OCI-M2 (cell line): ENCODE results near the gene COBL.

ENCODE experiments used
- DNase-seq: peaks from one replicate; lab custom pipeline; 2025; ENCODE audit not compliant: unreplicated experiment; lab: John Stamatoyannopoulos, UW

Gene COBL

DNA sequence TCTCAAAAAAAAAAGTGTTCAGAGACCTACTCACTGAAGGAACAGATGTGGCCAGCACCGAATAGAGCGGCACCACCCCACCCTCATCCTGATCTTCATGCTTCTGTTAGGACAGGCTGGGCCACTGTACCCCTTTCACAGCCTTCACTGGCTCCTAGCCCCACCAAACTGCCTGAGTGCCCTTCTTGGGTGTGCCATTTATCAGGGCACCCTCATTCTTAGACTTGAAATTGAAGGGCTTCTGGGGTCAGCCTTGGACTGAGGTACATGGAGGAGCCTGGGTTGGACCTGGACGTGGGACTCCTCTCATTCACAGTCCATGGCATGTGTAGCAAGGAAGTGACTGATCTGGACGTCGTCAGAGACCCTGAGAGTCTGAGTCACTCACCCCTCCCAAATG is 190.3 kb downstream of the COBL start:
- no peak for DNase-seq

DNA sequence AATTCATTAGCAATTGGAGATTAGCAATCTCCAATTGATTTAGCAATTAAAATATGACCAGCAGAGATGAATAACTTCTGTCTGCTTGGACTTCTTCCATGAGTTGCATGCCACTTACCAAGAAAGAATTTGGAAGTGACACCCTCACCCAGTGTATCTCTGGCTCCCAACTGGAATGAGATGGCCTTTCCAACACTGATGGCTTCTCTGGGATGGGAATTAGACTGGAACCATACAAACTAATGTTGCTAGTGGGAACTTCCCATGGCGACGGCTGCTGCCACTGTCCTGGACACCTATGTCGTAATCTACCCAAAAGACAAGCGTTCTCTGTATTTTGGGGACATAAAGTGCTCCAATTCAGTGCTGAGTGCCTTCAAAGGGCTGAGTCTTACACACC is 192.3 kb downstream of the COBL start:
- no peak for DNase-seq

DNA sequence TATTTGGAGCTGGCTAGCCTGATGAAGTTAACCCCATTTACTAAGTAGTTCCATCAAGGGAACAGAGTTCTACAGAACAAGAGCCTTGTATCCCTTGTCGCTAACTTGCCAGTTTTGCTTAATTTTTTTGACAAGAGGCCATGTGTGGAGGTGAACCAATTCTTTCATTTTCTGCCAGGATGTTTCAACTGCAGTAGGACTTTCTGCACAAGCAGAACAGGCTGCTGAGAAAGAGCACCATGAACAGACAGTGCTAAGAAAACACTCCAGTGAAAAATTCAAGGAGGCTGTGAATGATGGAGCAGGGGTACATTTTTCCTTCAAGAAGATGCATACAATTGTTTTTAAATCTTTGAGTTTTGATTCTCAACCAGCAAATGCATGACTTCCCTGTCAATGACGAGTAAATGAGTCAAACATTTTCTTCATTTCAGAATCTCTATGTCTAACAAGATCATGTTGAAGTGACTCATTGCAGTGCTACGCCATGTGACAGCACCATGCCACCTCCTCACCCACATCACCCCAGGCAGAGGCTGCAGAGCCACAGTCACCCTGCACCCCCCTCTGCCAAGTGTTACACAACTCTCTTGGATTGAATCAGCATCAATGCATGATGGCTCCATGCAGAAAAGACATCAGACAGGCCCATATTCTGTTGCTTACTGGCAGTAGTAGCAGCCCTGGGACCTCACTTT is 193.1 kb downstream of the COBL start:
- no peak for DNase-seq

DNA sequence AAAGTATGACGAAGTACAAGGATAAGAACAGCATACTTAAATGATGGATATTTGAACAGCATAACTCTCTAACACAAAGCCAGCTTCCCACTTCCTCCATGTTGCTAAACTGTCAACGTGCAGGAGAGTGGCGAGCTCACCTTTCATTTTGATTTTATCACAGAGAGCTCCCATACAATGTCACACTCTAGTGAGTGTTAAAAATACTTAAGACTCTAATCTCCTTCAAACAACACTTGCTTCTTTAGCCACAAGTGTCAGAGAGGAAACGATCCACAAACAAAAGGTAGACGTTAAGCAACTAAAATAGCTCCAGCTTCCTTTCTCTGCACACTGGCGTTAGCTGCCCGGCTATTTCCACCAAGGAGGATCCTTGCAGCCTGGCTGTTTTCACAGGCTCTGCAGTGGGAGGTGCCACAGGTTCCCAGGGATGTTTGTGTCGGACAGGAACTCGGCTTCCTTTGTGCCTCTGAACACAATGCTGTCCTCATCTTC is 194.6 kb downstream of the COBL start:
- no peak for DNase-seq

- DNase-seq: no peak
Measured at GRCh38 chr7:51121036-51121790, 195.4 kb downstream of the COBL start.

DNA sequence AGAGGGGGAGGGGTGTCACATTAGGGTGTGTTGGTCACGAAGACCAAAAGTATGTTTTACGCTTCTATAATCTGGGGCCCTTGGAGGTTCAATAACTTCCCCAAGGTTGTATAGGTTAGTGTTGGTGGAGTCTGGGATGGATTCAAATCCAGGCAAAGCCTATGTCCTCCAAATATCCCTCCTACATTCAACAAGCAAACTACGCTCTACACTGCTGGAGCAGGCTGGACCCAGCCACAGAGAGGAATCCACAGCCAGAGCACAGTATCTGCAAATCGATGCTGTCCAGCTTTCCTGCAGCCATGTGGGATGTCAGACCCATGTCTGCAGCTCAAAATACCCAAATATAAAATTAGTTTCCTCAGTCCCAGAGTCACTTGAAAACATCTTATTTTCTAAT is 198.0 kb downstream of the COBL start:
- DNase-seq: no peak

DNA sequence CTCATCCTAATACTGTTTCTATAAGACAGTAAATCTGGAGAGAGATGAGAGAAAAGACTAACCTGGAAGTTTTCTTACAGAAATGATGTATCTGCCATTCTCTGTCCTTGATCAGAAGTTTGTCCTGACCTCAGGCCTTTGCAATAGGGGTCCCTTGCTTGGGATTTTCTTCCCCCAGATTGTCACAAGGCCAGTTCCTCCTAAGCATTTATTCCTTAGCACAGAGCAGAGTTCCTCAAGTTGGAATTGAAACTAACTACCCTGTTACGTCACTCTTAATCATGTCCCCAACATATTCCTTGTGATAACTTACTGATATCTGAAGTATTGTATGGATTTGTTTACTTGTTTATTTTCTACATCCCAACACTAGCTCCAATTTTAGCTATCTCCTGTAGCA is 202.1 kb downstream of the COBL start:
- DNase-seq: no peak

DNA sequence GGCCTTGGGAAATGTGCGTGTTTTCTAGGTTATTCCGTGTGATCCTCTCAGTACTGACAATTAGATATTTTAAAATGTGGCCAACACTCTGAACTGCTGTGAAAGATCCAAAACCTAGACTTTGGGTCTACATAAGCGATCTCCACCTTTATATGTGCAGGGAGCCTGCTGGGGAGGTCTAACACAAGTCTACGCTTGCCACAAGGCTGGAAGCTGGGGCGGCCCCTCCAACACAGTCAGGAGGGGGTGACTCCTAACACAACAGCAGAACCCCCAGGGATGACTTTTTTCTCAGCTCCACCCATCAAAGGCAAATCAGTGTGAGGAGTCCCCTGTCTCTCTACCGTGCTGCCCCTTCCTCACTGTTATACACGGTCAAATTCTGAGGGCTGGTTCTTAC is 202.6 kb downstream of the COBL start:
- DNase-seq: no peak

GRCh38 chr7:51113560-51113959 is 203.0 kb downstream of the COBL start:
- no peak for DNase-seq

GRCh38 chr7:51111241-51111940 is 205.2 kb downstream of the COBL start:
- no peak for DNase-seq

GRCh38 chr7:51108134-51108533 is 208.5 kb downstream of the COBL start:
- DNase-seq: no peak

DNA sequence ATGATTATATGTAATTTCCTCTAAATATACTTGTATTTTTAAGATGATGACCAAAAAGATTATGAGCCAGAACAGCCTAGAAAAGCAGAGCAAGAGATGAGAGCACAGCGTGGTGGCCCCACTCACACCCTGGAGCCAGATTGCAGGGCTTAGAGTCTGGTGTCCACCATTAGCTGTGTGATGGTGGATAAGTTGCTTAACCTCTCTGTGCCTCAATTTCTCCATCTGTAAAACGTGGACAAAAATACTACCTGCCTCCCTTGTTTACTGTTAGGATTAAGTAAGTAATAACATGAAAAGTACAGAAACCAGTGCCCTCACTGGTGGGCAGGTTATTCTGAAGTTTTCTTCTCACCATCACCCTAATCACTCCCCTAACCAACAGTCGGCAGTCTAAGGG is 212.3 kb downstream of the COBL start:
- DNase-seq: no peak

DNA sequence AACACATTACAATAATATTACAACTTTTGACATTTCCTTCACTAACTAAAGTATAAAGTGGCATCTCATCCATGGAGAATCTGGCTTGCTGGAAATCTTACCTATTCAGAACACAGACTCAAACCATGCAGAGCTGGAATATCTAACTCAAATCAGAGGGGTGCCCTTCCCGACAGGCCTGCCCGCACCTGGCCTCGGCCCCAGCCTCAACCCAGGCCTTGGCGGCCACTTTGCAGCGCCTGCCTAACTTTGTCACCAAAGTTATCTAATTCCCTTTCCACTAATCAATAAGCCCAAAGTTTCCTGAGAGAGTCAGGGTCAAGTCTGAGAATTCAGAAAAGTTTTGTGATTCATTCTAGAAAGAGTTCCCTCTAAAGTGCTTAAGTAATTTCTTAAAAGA is 212.9 kb downstream of the COBL start:
- no peak for DNase-seq

- DNase-seq: no peak
Measured at GRCh38 chr7:51102828-51103227, 213.8 kb downstream of the COBL start.

DNA sequence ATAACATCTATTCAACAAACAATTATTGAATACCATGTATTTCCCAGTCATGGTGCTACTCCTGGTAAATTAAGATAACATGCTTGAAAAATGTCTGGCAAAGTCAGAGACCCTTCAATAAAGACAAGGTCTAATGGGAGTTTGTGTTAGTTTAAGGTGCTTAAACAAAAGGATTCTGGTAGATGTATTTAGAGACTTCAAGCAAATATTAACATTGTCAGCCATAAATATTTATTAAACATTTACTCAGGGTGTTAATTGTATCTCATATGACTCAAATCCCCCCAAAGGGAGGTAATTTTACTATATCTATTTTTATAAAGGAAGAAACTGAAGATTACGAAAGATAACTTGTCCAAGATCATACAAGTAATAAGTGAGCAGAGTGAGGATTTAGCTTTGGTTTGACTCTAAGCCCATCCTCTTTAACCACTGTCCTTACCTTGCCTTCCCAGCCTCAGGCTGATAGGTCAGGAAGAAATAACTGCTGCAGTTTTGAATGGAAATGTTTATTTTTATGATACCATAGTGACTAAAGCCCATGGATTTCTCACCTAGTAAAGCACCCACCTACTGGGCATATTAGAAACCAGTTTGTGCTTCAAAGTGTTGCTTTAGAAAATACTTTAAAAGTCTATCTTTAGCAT is 215.4 kb downstream of the COBL start:
- no peak for DNase-seq

- DNase-seq: no peak
Measured at GRCh38 chr7:51090411-51090810, 226.2 kb downstream of the COBL start.

DNA sequence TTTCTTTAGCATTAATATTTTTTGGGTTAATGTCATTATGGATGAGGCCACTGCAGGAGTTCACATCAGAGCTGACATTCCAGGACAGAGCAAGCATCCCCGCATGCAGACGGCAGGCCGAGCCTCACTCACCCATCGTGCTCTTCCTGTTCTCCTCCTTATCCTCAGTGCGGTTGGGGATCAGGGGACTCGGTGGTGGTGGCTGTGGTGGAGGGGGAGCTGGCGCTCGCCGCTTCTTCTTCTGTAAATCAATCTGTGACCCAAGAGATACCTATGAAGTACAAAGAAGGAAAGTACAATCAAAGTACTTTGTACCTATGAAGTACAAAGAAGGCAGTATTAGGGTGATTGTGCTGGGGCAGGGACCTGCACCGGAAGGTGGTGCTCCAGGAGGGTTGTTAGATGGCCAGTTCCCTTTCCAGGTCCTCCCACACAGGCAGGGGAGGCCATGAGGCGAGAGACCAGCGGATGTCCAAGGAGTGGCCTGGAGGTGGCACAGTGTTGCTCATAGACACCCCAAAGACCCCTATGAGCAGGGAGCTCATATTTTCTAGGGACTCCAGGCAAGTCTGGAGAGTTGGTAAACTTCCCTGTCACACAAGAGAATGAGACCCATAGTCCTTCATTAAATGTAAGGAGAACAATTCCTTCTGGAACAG is 231.4 kb downstream of the COBL start:
- no peak for DNase-seq

- DNase-seq: no peak
Measured at GRCh38 chr7:51084121-51084520, 232.5 kb downstream of the COBL start.

DNA sequence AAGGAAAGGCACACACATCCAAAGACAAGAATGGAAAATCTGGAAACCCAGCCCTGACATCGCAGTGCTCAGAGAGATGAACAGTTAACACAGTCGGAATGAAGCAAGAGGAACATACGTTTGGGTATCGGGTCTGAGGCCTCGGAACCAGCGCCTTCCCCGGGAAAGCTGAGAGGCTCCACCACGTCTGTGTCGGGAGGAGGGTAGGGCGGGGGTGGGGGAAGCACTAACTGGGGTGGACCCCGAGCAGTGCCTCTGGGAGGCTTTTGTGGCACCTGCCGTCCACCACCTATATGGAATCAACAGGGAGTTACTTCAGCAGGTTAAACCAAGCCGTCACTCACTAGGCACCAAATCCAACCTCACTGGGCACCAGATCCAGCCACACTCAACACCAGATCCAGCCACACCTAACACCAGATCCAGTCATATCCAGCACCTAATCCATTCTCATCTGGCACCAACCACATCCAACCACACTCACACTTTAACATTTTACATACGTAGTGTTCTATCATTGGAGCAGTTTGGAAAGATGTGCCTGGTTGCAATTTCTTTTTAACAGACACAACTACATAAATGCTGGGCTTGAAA is 233.6 kb downstream of the COBL start:
- DNase-seq: no peak

DNA sequence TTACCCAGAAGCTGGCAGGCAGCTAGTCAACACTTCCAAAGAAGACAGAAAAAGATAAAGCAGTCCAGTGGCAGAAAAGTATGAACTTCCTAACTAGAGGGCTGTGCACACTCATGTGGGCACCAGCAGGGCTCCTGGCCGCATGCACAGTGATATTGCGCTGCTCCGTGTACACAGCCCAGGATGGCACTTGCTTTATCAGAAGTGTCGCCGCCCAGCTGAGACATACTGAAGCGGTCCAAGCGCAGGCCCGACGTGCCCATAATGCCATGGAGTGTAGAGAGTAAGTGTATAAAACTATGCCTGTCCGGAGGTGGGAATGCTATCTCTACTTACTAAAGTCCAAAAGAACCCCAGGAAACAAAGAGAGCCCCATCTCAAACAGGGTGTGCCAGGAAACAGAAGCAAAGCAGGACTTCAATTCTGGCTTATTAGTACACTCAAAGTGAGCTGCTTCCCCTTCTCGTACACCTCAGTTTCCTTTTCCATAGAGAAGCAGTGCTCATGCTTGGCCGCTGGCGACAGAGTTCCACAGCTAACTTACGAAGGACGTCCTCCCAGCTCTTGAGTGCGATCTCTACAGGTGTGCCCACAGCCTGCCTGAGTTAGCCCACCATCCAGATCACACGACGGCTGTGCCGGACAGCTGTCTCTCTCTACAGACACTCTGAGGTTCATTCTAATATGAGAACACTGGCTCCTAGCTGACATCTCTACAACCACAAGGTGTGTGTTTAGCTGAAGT is 234.3 kb downstream of the COBL start:
- no peak for DNase-seq
